A172 (cell line): ENCODE measurements around the gene RBPMS2. TPM values are rescaled to one million over a fixed set of nuclear protein-coding genes. Genes with fewer than 3 reads are reported as not detected.

Source experiments
- DNase-seq: peaks from one replicate; pipeline ENCODE4 v3.0.0-alpha.2; 2015; ENCODE audit warnings: low spot score
- total RNA-seq: library from RNA; depleted of rRNA; stranded (reverse); fragments of >200 nt; shearing (Covaris generic); gene quantifications from 2 replicates; pipeline ENCODE4 v1.2.3, GENCODE V29; 2014

RBPMS2 gene
- total RNA-seq, 1 experiment from 2014 or later: 0.50 TPM

- no peak for DNase-seq
Observed at GRCh38 chr15:64783796-64784195, 8.4 kb upstream of the RBPMS2 start.

DNA sequence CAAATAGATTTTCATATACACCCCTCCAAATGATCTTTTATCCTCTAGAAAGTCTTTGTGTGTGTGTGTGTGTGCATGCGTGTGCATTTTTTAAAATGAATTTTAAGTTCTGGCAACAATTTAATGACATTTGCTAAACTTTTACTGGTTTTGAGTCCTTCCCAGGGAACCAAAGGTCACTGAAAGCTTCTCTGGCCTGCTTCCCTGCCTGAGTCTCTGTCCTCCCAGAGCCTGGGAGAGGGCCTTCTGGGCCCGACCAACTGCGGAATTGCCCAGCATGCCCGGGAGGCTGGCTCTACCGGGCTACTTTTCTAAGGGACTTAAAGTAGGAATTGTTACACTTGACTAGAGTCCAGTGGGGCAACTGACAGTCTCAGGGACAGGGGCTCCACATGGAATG is 7.4 kb upstream of the RBPMS2 start:
- no peak for DNase-seq

- no peak for DNase-seq
Observed at GRCh38 chr15:64781299-64781698, 5.9 kb upstream of the RBPMS2 start.

GRCh38 chr15:64780600-64781156 is 5.3 kb upstream of the RBPMS2 start:
- DNase-seq: no peak

DNA sequence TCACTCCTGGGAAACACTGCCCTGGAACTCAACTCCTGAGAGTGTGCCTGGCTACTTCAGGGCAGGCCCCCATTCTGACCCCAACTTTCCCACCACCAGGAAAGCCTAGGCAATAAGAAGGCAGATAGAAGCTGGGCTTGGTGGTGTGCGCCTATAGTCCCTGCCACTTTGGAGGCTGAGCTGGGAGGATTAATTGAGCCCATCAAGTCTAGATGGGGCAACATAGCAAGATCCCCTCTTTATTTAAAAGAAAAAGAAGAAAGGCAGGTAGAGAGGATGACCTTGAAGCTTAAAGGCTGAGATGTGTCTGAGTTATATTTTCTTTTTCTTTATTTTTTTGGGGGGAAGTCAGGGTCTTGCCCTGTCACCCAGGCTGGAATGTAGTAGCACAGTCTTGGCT is 4.2 kb upstream of the RBPMS2 start:
- no peak for DNase-seq

- DNase-seq: no peak
Observed at GRCh38 chr15:64779024-64779423, 3.6 kb upstream of the RBPMS2 start.

DNA sequence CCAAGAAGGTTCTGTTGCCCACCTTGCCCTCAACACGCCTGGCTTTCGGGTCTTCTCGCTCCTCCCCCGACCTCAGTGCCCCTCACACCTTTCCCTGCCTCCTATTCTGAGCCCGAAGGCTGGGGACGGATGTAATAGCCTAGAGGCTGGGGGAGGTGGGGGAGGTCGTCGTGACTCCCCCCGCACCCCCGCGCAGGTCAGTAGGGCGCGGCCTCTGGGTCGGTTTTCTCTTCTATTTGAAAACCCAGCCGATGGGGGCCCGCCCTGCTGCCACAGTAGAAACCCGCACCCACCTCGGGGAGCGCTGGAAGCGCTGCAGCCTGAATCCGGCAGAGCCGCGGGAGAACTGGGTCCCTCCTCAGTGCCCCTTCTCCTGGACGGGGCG is 1.0 kb upstream of the RBPMS2 start:
- no peak for DNase-seq

DNA sequence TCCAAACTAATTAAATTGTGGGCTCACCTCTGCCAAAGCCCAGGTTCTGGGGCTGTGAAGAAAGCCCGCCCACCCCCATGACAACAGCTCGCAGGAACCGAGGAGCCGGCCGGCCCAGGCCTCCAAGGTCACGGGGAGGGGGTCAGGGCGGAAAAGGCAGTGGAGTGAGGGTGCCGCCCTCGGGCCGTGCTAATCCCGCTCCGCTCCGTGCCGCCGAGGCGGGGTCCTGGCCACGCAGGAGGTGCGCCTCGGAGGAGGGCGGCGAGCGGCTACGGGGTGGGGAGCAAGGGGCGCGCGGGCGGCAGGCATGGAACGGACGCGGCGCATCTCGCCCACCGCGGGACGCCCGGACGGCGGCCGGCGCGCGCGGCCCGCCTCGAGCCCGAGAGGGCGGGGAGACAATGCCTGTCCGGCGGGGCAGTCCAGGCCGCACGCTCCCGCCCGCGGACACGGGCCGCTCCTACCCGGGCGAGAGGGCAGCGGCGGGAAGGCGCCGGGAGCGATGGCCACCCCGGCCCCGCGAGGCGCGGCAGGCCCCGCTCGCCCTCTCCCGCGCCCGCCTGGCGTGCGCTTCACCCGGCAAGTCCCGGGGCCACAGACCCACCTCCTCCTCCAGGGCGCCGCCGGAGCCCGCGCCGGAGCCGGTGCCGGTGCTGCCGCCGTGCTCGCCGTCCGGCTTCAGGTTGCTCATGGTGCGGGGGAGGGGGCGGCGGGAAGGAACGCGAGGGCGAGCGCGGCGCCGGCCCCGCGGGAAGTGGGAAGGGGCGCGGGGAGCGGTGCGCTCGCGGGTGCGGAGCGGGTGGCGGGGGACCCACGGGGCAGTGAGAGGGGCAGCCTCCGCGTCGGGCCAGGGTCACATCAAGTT is 528 bp downstream of the RBPMS2 start:
- DNase-seq: no peak

DNA sequence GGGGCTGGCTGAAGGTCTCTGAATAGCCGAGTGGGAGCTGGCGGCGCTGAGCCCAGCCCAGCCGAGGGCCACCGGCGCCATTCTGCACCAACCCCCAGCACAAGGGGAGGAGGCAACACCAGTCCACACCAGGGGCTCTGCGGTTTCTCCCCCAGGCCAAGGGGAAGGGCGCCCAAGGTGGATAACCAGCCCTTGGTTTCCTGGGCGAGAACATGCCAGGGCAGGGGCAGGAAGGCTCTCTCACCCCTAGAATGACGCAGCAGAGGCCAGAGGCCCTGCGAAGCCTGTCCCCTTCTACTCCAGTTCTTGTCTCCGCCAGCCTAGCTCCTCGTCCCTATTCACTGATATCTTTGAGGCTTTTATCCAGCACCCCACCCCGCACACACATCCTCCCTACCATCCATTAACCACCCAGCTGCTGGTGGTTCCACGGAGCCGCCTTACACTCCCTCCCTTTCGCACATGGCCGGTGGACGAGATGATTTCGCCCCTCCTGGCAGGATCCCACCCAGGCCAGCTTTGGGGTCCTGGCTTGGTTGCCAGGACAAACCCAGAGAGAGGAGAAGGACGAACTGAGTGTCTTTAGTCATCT is 1.3 kb downstream of the RBPMS2 start:
- no peak for DNase-seq

GRCh38 chr15:64773606-64774005 is 1.8 kb downstream of the RBPMS2 start:
- no peak for DNase-seq

- DNase-seq: no peak
Observed at GRCh38 chr15:64772964-64773363, 2.4 kb downstream of the RBPMS2 start.

GRCh38 chr15:64772488-64772887 is 2.9 kb downstream of the RBPMS2 start:
- DNase-seq: no peak

- no peak for DNase-seq
Observed at GRCh38 chr15:64770626-64771025, 4.8 kb downstream of the RBPMS2 start.

DNA sequence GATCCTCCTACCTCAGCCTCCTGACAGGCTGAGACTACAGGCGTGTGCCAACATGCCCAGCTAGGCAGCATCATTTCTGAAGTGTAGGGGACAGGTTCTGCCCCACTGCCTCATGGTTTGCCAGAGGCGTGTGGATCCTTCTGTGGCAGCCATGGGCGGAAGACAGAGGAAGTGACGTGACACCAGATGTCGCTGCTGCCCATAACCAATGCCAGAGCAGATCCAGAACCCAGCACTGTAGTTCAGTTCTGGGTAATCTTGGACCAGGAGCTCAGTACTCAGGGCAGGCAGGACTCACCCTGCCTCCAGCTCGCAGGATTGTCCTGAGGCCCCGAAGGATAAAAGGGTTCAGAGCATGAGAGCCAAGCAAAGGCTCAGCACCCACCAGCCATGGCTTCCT is 8.2 kb downstream of the RBPMS2 start:
- DNase-seq: no peak

- no peak for DNase-seq
Observed at GRCh38 chr15:64766058-64766457, 9.3 kb downstream of the RBPMS2 start.

DNA sequence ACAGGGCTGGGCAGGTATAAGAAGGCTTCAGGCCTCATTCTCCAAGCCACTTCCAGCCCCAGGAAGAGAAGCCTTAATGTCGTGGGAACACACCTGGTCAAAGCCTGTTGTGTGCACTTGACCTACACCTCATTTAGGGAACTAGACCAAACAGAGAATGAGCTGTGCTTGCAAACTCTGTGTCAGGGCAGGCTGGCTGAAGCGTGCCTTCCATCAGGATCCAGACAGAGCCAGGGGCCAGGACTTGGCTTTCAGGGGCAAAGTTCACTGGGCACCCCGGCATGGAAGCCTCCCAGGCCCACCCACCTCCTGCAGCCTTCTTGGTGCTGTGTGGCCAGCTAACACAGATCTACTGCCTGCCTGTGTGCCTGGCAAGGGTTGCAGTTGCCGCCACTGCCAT is 11.5 kb downstream of the RBPMS2 start:
- no peak for DNase-seq

DNA sequence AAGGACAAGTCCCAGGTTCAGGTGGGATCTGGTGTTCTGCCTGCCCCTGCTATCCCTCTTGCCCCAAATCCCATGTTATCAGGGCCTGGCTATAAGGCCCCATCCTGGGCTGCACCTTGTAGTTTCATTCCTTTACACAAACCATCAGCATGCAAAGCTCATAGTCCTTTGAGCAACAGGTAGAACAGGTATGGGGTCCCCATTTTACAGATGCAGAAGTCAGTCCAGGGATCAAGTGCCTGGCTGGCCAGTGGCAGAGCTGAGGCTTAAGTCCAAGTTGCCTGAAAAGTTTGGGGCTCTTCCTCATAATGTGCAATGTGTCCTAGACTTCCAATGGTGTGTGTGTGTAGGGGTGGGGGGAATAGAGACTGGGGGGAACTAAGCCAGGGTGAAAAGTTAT is 11.9 kb downstream of the RBPMS2 start:
- DNase-seq: no peak

GRCh38 chr15:64763021-64763420 is 12.4 kb downstream of the RBPMS2 start:
- DNase-seq: no peak

DNA sequence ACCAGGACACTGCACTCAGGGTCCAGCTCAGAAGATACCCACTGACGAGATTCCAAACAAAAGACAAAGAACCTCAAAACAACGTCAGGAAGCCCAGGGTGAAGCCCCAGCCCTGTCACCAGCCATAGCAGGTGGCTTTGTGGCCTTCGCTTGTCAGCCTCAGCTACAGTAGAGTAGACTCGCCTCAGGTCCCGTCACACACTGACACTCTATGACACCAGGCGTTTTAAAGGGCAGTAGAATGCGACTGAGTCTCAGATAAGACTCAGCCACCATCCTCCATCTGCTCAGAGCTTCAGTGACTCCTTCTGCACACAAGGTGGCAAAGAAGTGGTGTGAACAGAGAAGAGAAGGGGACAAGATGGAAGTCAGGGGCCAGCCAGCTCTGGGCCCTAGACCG is 12.8 kb downstream of the RBPMS2 start:
- no peak for DNase-seq

- DNase-seq: no peak
Observed at GRCh38 chr15:64761156-64761555, 14.2 kb downstream of the RBPMS2 start.

DNA sequence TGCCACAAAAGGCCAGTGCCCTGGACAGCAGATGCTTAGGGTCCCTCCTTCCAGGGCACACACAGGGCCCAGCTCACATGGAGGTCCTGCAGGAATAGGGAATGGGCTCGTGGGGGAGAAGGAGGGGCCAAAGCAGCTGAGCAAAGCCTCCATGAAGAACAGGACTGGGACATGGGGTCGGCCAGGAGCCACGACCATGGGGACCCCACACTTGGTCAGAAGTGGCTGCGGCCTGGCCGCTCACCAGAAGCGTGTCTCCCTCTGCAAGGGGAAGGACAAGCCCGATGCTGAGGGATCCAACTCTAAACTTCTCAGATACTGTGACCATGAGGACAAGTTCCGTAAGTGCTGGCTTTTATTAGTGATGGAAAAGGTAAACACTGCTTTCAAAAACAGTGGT is 15.3 kb downstream of the RBPMS2 start:
- no peak for DNase-seq

DNA sequence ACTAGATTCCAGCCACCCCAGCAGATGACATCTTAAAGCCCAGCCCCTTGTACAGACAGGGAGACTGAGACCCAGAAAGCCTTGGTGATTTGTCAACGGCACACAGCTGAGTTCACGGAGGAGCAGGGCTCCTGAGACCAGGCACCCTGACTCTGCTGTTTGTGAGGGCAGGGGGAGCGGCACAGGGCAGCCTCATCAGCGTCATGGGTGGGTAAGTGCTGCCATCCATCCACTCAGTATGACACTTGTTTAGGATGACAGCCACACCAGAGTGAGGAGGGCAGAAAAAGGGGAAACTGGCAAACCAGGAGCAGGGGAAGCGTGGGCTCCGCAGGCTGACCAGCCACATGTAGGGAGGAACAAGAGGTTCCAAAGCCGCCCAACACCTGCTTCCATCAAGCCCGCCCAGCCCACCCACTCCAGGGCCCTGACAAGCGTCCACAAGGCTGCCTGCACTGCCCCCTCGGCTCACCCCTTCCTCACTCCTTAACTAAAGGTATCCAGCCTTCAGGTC is 19.9 kb downstream of the RBPMS2 start:
- DNase-seq: no peak
